Spinal cord (tissue), 10 donors: ENCODE results near the gene LRRC37A2. TPM values are rescaled to one million over a fixed set of nuclear protein-coding genes. Genes with fewer than 3 reads are reported as not detected.
A peak's percentile ranks its signal among the peaks of the same experiment; 100 is the strongest.
"Not testable (repeated sequence)": the region's sequence is repeated elsewhere in the genome, so short reads cannot be mapped to it uniquely, and the experiment has no call there.

Source experiments
- DNase-seq, 6 donors: peaks; one replicate each; pipeline versions ENCODE4 v3.0.0 to v3.0.0-alpha.2; 2013 to 2015; ENCODE audit warnings: low spot score in 6 of 6, low read depth in 4 of 6
- H3K27ac ChIP-seq: one replicate; pipeline ENCODE4 v1.5.1; 2013; ENCODE audit warnings: low read depth, low read length, control low read depth
- H3K27me3 ChIP-seq: one replicate; pipeline ENCODE4 v1.6.1; 2013; ENCODE audit warnings: low read length; ENCODE audit not compliant: control insufficient read depth, insufficient read depth
- H3K36me3 ChIP-seq: one replicate; pipeline ENCODE4 v1.6.1; 2013; ENCODE audit warnings: low read length; ENCODE audit not compliant: control insufficient read depth, insufficient read depth
- H3K4me1 ChIP-seq: one replicate; pipeline ENCODE4 v1.6.1; 2013; ENCODE audit warnings: low read length; ENCODE audit not compliant: control insufficient read depth, insufficient read depth
- H3K4me3 ChIP-seq: one replicate; pipeline ENCODE4 v1.5.1; 2013; ENCODE audit warnings: low read depth, low read length, control low read depth
- H3K9me3 ChIP-seq: one replicate; pipeline ENCODE4 v1.6.1; 2013; ENCODE audit warnings: low read length; ENCODE audit not compliant: control insufficient read depth, insufficient read depth
- WGBS: methylation state at CpG from one replicate; pipeline ENCODE4 v1.1.5; 2013; ENCODE audit warnings: missing lambda C conversion rate; ENCODE audit not compliant: insufficient coverage; 5-methylcytosine and 5-hydroxymethylcytosine counted together
- long read RNA-seq, 4 donors: transcript quantifications; one replicate each; lab custom pipeline, GENCODE V29; 2026
- polyA plus RNA-seq, 2 donors: library from polyadenylated mRNA; unstranded; fragments of 120-200 nt; gene quantifications; one replicate each; pipeline ENCODE4 v1.2.1, GENCODE V29; 2013; ENCODE audit not compliant: insufficient read length in 2 of 2
- total RNA-seq, 2 donors: library from RNA; depleted of rRNA in 1 of 2; stranded (reverse); fragments of 120-200 nt in 1 of 2; fragments of >200 nt in 1 of 2; gene quantifications; one replicate each; pipeline versions ENCODE4 v1.2.3 to v1.2.4, GENCODE V29; 2013 to 2014
- donor health status: healthy.

Gene LRRC37A2
- total RNA-seq (10 to 100 TPM in 1 of 2 donors, 1 to 10 TPM in 1; 6.4 to 15.9 TPM), polyA plus RNA-seq (10 to 100 TPM; 26.2 to 59.2 TPM)
- long read RNA-seq, donor 1, transcript LRRC37A2-202 (6 exons, 3,082 nt) = major isoform, 22 of 38 reads
- long read RNA-seq, donor 1, partial matches to known transcripts = 16 of 38 reads
- long read RNA-seq, donor 1, other reads (novel, unspliced or antisense) = 0 of 38 reads
- long read RNA-seq, donor 2, partial matches to known transcripts = 0 of 1 reads
- long read RNA-seq, donor 2, other reads (novel, unspliced or antisense) = 0 of 1 reads
- long read RNA-seq, donor 3, partial matches to known transcripts = 0 of 1 reads
- long read RNA-seq, donor 3, other reads (novel, unspliced or antisense) = 0 of 1 reads
- long read RNA-seq, donor 4 = 0 reads

DNA sequence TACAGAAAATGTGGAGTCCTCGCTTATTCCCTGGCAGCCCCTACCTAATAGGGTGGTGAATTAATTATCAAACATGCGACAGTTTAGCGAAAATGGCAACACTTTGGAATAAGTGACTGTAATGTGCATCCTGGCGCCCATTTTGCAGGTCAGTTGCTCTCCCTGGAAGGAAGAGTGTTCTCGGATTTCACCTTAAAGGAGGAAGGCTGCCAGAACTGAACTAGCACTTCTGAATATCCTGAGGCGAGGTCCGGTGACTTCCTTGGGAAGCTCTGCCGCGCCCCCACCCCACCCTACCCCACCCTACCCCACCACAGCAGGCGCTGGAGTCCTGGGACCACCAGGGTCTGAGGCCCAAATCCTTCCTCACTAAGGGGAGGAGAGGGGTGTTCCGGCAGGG is at the start of gene LRRC37A2:
TSS of gene LRRC37A2 (plus strand) at position 301 of the 400 bp plus-strand sequence. CDS start 245 bp downstream, outside the sequence.
- WGBS = no CpG with 5 or more reads among the region's 11 CpGs
- not testable (repeated sequence) for H3K9me3 ChIP-seq, H3K36me3 ChIP-seq, H3K4me1 ChIP-seq, H3K27ac ChIP-seq, H3K4me3 ChIP-seq, DNase-seq, H3K27me3 ChIP-seq

DNA sequence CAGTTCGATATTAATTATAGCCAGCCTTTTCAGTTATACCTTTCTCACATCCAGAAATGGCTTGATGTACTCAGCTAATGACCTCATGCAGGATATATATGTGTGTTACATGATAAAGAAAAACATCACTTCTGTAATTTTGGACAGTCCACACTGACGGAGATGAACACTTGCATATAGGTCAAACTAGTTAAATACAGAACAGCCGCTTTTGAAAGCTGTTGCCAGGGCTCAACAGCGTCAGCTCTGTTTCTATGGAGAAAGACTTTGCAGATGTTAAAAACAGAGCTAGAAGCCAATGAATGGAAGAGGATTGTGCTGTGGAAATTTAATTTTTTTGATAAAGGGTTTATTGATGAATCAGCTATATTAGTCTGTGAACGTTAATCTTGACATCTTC is 44.6 kb upstream of the LRRC37A2 start:
- no CpG with 5 or more reads among the region's 5 CpGs for WGBS
- H3K27me3 ChIP-seq, H3K4me1 ChIP-seq, H3K27ac ChIP-seq, H3K9me3 ChIP-seq, H3K36me3 ChIP-seq, H3K4me3 ChIP-seq: not testable (repeated sequence)
- DNase-seq = peak in 1 of 6 donors; percentile 1

DNA sequence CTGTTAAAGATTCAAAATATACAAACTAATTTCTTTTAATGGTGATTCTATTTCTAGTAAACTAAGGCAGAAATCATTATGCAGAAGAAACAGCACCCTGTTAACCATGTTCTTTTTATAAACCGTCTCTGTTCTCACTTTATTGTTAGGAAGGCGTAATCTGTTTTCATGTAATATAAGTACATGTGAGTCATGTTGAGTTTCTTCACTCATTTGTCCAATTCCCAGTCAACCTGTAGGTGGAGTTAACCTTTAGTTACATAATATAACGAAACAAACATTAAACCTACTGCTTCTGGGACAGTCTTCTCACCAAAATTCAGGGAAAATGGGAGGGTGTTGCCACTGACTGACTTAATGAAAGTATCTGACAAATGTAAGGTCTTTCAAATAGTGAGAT is 37.8 kb upstream of the LRRC37A2 start:
- DNase-seq, H3K9me3 ChIP-seq, H3K27ac ChIP-seq, H3K4me3 ChIP-seq, H3K27me3 ChIP-seq, H3K36me3 ChIP-seq, H3K4me1 ChIP-seq: not testable (repeated sequence)
- WGBS = no CpG with 5 or more reads among the region's 3 CpGs

GRCh38 chr17:46475583-46475982 is 36.7 kb upstream of the LRRC37A2 start:
- not testable (repeated sequence) for H3K4me1 ChIP-seq, H3K36me3 ChIP-seq, H3K27ac ChIP-seq, H3K4me3 ChIP-seq, H3K9me3 ChIP-seq, DNase-seq, H3K27me3 ChIP-seq
- WGBS = no CpG with 5 or more reads among the region's 2 CpGs

DNA sequence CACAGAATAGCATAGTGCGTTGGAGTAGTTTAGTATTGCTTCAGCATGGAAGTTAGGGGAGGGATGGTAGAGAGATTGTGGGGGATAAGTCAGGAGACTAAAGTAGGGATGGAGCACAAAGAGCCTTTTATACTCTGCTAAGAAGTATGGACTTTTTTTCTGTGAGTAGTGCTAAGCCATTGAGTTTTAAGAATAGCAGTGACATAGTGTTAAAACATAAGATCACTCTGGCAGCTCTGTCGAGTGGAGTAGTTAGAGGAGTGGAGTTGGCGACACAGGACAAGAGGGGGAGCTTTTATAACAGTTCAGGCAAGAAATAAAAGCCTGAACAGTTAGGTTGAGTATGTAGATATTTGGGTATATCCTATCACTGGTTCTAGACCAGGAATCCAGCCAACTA is 33.4 kb upstream of the LRRC37A2 start:
- WGBS = no CpG with 5 or more reads among the region's 3 CpGs
- not testable (repeated sequence) for DNase-seq, H3K4me3 ChIP-seq, H3K27ac ChIP-seq, H3K27me3 ChIP-seq, H3K9me3 ChIP-seq, H3K4me1 ChIP-seq, H3K36me3 ChIP-seq

- not testable (repeated sequence) for DNase-seq, H3K4me1 ChIP-seq, H3K4me3 ChIP-seq, H3K27ac ChIP-seq, H3K9me3 ChIP-seq, H3K36me3 ChIP-seq, H3K27me3 ChIP-seq
- WGBS = no CpG with 5 or more reads among the region's 2 CpGs
Observed at GRCh38 chr17:46481310-46481709, 31.0 kb upstream of the LRRC37A2 start.

DNA sequence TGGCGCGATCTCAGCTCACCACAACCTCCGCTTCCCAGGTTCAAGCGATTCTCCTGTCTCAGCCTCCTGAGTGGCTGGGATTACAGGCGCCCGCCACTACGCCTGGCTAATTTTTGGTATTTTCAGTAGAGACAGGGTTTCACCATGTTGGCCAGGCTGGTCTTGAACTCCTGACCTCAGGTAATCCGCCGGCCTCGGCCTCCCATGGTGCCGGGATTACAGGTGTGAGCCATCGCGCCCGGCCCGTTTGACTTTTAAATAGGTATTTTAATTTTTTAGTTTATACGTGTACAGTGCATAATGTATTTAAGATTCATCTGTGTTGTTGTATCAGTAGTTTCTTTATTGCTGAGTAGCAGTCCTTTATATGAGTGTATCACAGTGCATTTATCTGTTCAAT is 20.2 kb upstream of the LRRC37A2 start:
- not testable (repeated sequence) for H3K27me3 ChIP-seq, H3K4me3 ChIP-seq, H3K27ac ChIP-seq, H3K9me3 ChIP-seq, H3K4me1 ChIP-seq, H3K36me3 ChIP-seq
- peak in 1 of 6 donors; percentile 0 for DNase-seq
- no CpG with 5 or more reads among the region's 16 CpGs for WGBS

- not testable (repeated sequence) for H3K36me3 ChIP-seq, H3K4me3 ChIP-seq, H3K9me3 ChIP-seq, H3K4me1 ChIP-seq, H3K27ac ChIP-seq, H3K27me3 ChIP-seq
- DNase-seq = peak in 1 of 6 donors; percentile 0
- no CpG with 5 or more reads among the region's 6 CpGs for WGBS
Observed at GRCh38 chr17:46499437-46500139, 12.7 kb upstream of the LRRC37A2 start.

DNA sequence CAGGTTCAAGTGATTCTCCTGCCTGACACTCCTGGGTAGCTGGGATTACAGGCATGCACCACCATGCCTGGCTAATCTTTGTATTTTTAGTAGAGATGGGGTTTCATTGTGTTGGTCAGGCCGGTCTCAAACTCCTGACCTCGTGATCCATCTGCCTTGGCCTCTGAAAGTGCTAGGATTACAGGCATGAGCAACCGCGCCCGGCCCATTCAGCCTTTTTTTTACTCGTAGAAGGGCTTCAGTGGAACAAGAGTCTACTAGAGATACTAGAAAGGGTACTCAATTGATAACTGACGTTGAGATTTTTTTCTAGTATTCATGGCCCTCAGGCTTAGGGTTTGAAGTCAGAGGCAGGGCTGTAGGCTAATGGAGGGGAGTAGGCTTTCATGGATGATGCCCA is 6.4 kb upstream of the LRRC37A2 start:
- not testable (repeated sequence) for H3K9me3 ChIP-seq, H3K4me3 ChIP-seq, H3K27me3 ChIP-seq, DNase-seq, H3K4me1 ChIP-seq, H3K27ac ChIP-seq, H3K36me3 ChIP-seq
- WGBS = no CpG with 5 or more reads among the region's 7 CpGs

GRCh38 chr17:46534716-46535115 is 22.4 kb downstream of the LRRC37A2 start:
- H3K36me3 ChIP-seq, H3K4me3 ChIP-seq, H3K4me1 ChIP-seq, DNase-seq, H3K27ac ChIP-seq, H3K27me3 ChIP-seq, H3K9me3 ChIP-seq: not testable (repeated sequence)
- WGBS = 100% methylated on average over 12 of the region's 22 CpGs
